Gastrocnemius medialis (tissue), 4 donors: Measurements from ENCODE around the gene AGBL1. TPM values are rescaled to one million over a fixed set of nuclear protein-coding genes. Genes with fewer than 3 reads are reported as not detected.

Source experiments
- ATAC-seq, 2 donors: fragments of 150-250 bp; one replicate each; pipeline ENCODE4 v1.9.1; 2016
- DNase-seq, 2 donors: peaks; one replicate each; pipeline ENCODE4 v3.0.0-alpha.2; 2019
- H3K27ac ChIP-seq, 4 donors: fragments of 200-600 bp; sonication (generic); 1 replicate in 1 of 4; 2 replicates in 3 of 4; pipeline ENCODE4 v1.5.1; 2016 to 2018; ENCODE audit warnings: mild to moderate bottlenecking in 2 of 4, moderate library complexity in 1 of 4
- H3K27me3 ChIP-seq, 3 donors: fragments of 200-600 bp; sonication (generic) in 2 of 3; 1 replicate in 1 of 3; 2 replicates in 2 of 3; pipeline versions ENCODE4 v1.5.1 to v1.6.0; 2016 to 2019; ENCODE audit warnings: mild to moderate bottlenecking in 1 of 3, moderate library complexity in 1 of 3
- H3K36me3 ChIP-seq, 2 donors: fragments of 200-600 bp; sonication (generic) in 1 of 2; one replicate each; pipeline ENCODE4 v1.5.1; 2017 to 2018
- H3K4me1 ChIP-seq, 2 donors: fragments of 200-600 bp; sonication (generic) in 1 of 2; one replicate each; pipeline ENCODE4 v1.5.1; 2016 to 2017; ENCODE audit warnings: mild to moderate bottlenecking in 2 of 2
- H3K4me3 ChIP-seq, 4 donors: fragments of 200-600 bp; sonication (generic) in 3 of 4; 1 replicate in 1 of 4; 2 replicates in 3 of 4; pipeline ENCODE4 v1.5.1; 2016 to 2019; ENCODE audit warnings: mild to moderate bottlenecking in 2 of 4
- H3K9me3 ChIP-seq, 3 donors: fragments of 200-600 bp; sonication (generic) in 2 of 3; 1 replicate in 1 of 3; 2 replicates in 2 of 3; pipeline ENCODE4 v1.5.1; 2016 to 2019
- POLR2A ChIP-seq, 2 donors: fragments of 450-650 bp; IDR thresholded peaks; one replicate each; pipeline ENCODE4 v1.6.1; 2017; ENCODE audit warnings: antibody characterized with exemption in 2 of 2, mild to moderate bottlenecking in 2 of 2, moderate library complexity in 2 of 2
- in situ Hi-C, 4 donors: fragments of 200-750 bp; cut with MboI; loops; one replicate each; pipeline versions ENCODE4 v1.15.0 to v1.8.0; 2017; ENCODE audit warnings: low sequenced_read_pairs in 4 of 4
- intact Hi-C: fragments of 100-400 bp; cut with DNase I; formaldehyde crosslinking; loops from one replicate; pipeline ENCODE4 v1.15.1; 2023; ENCODE audit warnings: low total_unique reads
- total RNA-seq, 4 donors: library from RNA; depleted of rRNA; stranded (reverse); fragments of >200 nt; gene quantifications; one replicate each; pipeline versions ENCODE4 v1.1.0 to v1.2.3, GENCODE V29; 2016
- TF ChIP-seq, protein P1 (sequence below), 5 experiments: fragments of 450-650 bp in 3 of 5; fragments of 200-600 bp in 2 of 5; sonication (generic) in 2 of 5; IDR thresholded peaks in 4 of 5; conservative IDR thresholded peaks in 1 of 5; 1 replicate in 4 of 5; 2 replicates in 1 of 5; pipeline ENCODE4 v1.5.1; 2016 to 2019; ENCODE audit warnings: antibody characterized with exemption in 5 of 5, mild to moderate bottlenecking in 3 of 5, moderate library complexity in 3 of 5

The AGBL1 gene
- total RNA-seq, 4 donors from 2014 or later: 3.8 to 29.7 (median 15.9) TPM

DNA sequence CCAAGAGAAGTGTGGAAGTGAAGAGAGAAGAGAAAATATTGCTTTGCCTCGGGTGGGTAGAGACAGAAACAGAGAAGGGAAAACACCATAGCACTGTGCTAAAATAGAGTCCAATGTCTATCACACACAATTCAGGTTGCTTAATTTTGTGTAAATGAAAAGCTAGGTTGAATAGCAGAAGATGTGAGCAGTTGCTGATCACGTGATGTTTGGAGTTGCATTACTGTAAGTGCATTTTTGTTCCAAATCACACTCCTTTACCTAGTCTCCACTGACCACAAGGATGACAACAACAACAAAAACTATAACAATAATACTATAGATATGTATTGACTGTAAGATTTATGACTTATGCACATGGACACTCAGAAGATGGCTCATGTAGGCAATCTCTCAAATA, 683.2 kb downstream of the AGBL1 start:
- in situ Hi-C loops: no loop called here
- intact Hi-C loops: no loop called here
- ATAC-seq: no peak

DNA sequence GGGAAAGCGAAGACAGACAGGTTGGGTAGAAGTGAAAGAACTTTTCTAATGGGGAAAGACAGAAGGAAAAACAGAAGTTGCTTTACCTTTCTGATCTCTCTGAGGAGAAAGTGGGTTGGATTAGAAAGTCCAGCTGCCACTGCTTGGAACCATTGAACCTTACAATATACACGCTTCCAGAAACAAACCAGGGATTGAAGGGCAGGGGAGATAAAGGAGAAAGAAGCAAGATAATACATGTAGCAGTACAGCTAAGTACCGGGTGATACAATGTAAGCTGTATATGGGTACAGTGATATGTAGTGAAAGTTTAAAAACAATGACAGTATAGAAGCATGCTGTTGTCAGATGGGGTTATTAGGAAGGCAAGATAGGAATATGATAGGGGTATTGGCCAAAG, 684.4 kb downstream of the AGBL1 start:
- H3K4me1 ChIP-seq: peaks cover 14 to 16% of the 10 kb centered on the region in 2 donors
- no peak for TF ChIP-seq POLR2A (IDR thresholded peaks at IDR 0.05)
- TF ChIP-seq, protein P1, sequence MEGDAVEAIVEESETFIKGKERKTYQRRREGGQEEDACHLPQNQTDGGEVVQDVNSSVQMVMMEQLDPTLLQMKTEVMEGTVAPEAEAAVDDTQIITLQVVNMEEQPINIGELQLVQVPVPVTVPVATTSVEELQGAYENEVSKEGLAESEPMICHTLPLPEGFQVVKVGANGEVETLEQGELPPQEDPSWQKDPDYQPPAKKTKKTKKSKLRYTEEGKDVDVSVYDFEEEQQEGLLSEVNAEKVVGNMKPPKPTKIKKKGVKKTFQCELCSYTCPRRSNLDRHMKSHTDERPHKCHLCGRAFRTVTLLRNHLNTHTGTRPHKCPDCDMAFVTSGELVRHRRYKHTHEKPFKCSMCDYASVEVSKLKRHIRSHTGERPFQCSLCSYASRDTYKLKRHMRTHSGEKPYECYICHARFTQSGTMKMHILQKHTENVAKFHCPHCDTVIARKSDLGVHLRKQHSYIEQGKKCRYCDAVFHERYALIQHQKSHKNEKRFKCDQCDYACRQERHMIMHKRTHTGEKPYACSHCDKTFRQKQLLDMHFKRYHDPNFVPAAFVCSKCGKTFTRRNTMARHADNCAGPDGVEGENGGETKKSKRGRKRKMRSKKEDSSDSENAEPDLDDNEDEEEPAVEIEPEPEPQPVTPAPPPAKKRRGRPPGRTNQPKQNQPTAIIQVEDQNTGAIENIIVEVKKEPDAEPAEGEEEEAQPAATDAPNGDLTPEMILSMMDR (IDR thresholded peaks at IDR 0.05 in 4 of 5, conservative IDR thresholded peaks at IDR 0.05 in 1 of 5): no peak
- no peaks in the 10 kb centered on the region for H3K9me3 ChIP-seq
- no peak overlapping the region for H3K4me3 ChIP-seq
- no peak overlapping the region for H3K27ac ChIP-seq
- H3K36me3 ChIP-seq: no peaks in the 10 kb centered on the region
- DNase-seq (no peak), ATAC-seq (no peak)
- intact Hi-C loops (no loop called here), in situ Hi-C loops (no loop called here)
- H3K27me3 ChIP-seq: no peaks in the 10 kb centered on the region

More for the DNA sequence above, 683.2 kb downstream of the AGBL1 start:
- no peak for DNase-seq
- H3K4me3 ChIP-seq: no peak overlapping the region
- no peak for TF ChIP-seq POLR2A (IDR thresholded peaks at IDR 0.05)
- TF ChIP-seq, protein P1 (IDR thresholded peaks at IDR 0.05 in 4 of 5, conservative IDR thresholded peaks at IDR 0.05 in 1 of 5): no peak
- no peaks in the 10 kb centered on the region for H3K36me3 ChIP-seq
- H3K27ac ChIP-seq: no peak overlapping the region
- H3K9me3 ChIP-seq: no peaks in the 10 kb centered on the region
- no peaks in the 10 kb centered on the region for H3K27me3 ChIP-seq
- H3K4me1 ChIP-seq: peaks cover 14 to 20% of the 10 kb centered on the region in 2 donors

DNA sequence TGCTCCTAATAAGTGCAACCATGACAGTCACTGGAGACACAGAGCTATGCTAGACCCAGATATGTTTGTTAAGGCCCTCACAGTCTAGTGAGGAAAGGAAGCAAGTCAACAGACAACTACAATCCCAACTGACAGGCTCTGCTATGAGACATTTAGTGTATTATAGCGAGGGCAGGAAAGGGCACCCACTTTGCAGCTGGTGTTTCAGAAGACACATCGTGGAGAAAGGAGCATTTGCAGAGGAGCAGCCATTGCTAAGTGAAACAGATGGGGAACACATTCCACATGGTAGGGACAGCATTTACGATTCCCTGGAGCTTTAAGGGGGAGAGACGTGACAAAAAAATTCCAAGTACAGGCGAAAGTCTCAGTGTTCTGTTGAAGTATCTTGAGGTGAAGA, 685.6 kb downstream of the AGBL1 start:
- Histone ChIP-seq H3K9me3 (no peaks in the 10 kb centered on the region), H3K4me1 (peaks cover 4% of the 10 kb centered on the region in 2 donors), H3K27me3 (no peaks in the 10 kb centered on the region), H3K4me3 (no peak overlapping the region), H3K27ac (no peak overlapping the region), H3K36me3 (no peaks in the 10 kb centered on the region)
- no peak for ATAC-seq
- DNase-seq: no peak
- TF ChIP-seq, protein P1 (IDR thresholded peaks at IDR 0.05 in 4 of 5, conservative IDR thresholded peaks at IDR 0.05 in 1 of 5): no peak
- no peak for TF ChIP-seq POLR2A (IDR thresholded peaks at IDR 0.05)
- in situ Hi-C loops (no loop called here), intact Hi-C loops (no loop called here)

DNA sequence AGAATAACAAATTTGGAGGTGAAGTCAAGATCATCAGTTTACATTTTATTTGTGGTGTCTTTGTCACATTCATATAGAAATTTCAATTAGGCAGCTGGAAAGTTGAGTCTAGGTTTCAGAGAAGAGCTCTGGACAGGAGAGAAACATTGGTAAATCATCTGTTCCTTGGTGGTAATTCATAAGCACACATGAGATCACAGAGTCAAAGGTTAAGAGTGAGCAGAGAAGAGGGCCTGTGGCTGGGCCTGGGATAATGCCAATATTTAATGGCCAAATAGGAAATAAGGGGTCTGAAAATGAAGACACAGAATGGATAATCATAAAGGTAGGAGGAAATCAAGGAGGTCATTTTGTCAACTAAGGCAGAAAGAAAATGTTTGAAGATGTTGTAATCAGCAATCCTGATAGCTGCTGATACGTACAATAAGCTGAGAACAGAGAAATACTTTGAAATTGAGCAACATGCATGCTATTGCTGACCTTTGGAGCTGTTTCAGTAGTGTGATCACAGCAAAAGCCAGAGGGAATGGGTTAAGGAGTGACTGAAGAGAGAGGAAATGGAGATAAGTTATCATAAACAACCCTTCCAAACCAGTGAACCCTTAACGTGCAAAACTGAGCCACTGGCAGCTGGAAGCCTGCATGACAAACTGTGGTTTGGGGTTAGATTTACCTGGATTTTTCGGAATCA, 692.8 kb downstream of the AGBL1 start:
- DNase-seq (no peak), ATAC-seq (no peak)
- Histone ChIP-seq H3K27ac (no peak overlapping the region), H3K36me3 (no peaks in the 10 kb centered on the region), H3K9me3 (no peaks in the 10 kb centered on the region), H3K27me3 (no peaks in the 10 kb centered on the region), H3K4me1 (no peaks in the 10 kb centered on the region), H3K4me3 (no peak overlapping the region)
- intact Hi-C loops: no loop called here
- in situ Hi-C loops: no loop called here
- TF ChIP-seq, protein P1 (IDR thresholded peaks at IDR 0.05 in 4 of 5, conservative IDR thresholded peaks at IDR 0.05 in 1 of 5): no peak
- TF ChIP-seq POLR2A (IDR thresholded peaks at IDR 0.05): no peak

DNA sequence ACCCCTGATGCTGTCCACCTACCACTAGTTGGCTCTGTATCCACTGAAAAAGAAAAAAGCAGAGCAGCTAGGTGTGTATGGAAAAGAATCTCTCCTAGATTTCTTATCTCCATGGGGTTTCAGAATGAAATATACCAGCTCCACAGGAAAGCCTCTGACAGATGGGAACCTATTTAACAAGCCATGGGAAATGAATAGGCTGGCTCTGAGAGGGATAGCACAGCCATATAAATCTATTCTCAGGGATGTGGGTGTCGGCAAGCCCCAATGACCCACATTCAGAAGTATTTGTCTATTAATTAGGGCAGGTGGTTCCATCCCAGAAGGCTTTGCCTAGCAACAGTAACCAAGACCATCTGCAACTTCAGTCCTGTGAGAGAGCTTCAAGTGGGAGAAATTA, 694.1 kb downstream of the AGBL1 start:
- ATAC-seq: no peak
- Histone ChIP-seq H3K27me3 (no peaks in the 10 kb centered on the region), H3K36me3 (no peaks in the 10 kb centered on the region), H3K4me1 (no peaks in the 10 kb centered on the region), H3K9me3 (no peaks in the 10 kb centered on the region), H3K4me3 (no peak overlapping the region), H3K27ac (no peak overlapping the region)
- in situ Hi-C loops (no loop called here), intact Hi-C loops (no loop called here)
- no peak for DNase-seq
- TF ChIP-seq POLR2A (IDR thresholded peaks at IDR 0.05): no peak
